HG02759 (cell line): ENCODE results near the gene ENGASE.

Source experiments
- ATAC-seq: cut with Tn5 transposase; IDR thresholded peaks from one replicate; pipeline ENCODE4 v1.9.1; 2021; ENCODE audit warnings: mild to moderate bottlenecking, moderate library complexity; ENCODE audit not compliant: unreplicated experiment

Gene ENGASE

GRCh38 chr17:79039171-79039570 is 35.5 kb upstream of the ENGASE start:
- no peak for ATAC-seq

- ATAC-seq, result no peak
Observed at GRCh38 chr17:79039886-79040285, 34.7 kb upstream of the ENGASE start.

GRCh38 chr17:79041041-79041570 is 33.5 kb upstream of the ENGASE start:
- no peak for ATAC-seq

GRCh38 chr17:79041723-79042420 is 32.8 kb upstream of the ENGASE start:
- no peak for ATAC-seq

GRCh38 chr17:79042421-79043190 is 32.0 kb upstream of the ENGASE start:
- ATAC-seq, result no peak

GRCh38 chr17:79043191-79043930 is 31.3 kb upstream of the ENGASE start:
- ATAC-seq, result no peak

GRCh38 chr17:79043931-79044320 is 30.7 kb upstream of the ENGASE start:
- no peak for ATAC-seq

GRCh38 chr17:79044462-79044861 is 30.2 kb upstream of the ENGASE start:
- ATAC-seq, result no peak

- no peak for ATAC-seq
Observed at GRCh38 chr17:79045001-79045729, 29.5 kb upstream of the ENGASE start.

- no peak for ATAC-seq
Observed at GRCh38 chr17:79045842-79046196, 28.8 kb upstream of the ENGASE start.

- ATAC-seq, result no peak
Observed at GRCh38 chr17:79046197-79046915, 28.3 kb upstream of the ENGASE start.

- ATAC-seq, result no peak
Observed at GRCh38 chr17:79046916-79047280, 27.7 kb upstream of the ENGASE start.

- ATAC-seq, result no peak
Observed at GRCh38 chr17:79047291-79047920, 27.2 kb upstream of the ENGASE start.

- ATAC-seq, result no peak
Observed at GRCh38 chr17:79047923-79048825, 26.4 kb upstream of the ENGASE start.

- ATAC-seq, result no peak
Observed at GRCh38 chr17:79048826-79049755, 25.5 kb upstream of the ENGASE start.

GRCh38 chr17:79049821-79050220 is 24.8 kb upstream of the ENGASE start:
- ATAC-seq, result no peak

GRCh38 chr17:79050551-79050950 is 24.1 kb upstream of the ENGASE start:
- no peak for ATAC-seq

- no peak for ATAC-seq
Observed at GRCh38 chr17:79051306-79051705, 23.3 kb upstream of the ENGASE start.
